ENCODE measurements around the gene MAP3K21. TPM values are rescaled to one million over a fixed set of nuclear protein-coding genes. Genes with fewer than 3 reads are reported as not detected.

MAP3K21 gene
- total RNA-seq, 1 donor from 2014 or later = 9.2 TPM

DNA sequence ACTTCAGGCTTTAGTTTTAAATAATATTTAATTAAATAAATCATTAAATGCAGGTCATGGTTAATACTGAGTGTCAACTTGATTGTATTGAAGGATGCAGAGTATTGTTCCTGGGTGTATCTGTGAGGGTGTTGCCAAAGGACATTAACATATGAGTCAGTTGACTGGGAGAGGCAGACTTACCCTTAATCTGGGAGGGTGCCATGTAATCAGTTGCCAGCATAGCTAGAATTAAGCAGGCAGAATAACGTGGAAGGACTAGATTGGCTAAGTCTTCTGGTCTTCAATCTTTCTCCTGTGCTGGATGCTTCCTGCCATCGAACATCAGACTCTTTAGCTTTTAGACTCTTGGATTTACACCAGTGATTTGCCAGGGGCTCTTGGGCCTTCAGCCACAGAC, 85.3 kb downstream of the MAP3K21 start:
- intact Hi-C loops (cut with DNase I) = no loop called here
- H3K9me3 ChIP-seq = no peaks in the 10 kb centered on the region
- H3K4me1 ChIP-seq = no peaks in the 10 kb centered on the region
- H3K36me3 ChIP-seq = no peaks in the 10 kb centered on the region
- no peak overlapping the region for H3K27ac ChIP-seq
- H3K4me3 ChIP-seq = no peak overlapping the region
- no peaks in the 10 kb centered on the region for H3K27me3 ChIP-seq (ENCODE audit: low read depth)
- ATAC-seq (no peak), DNase-seq (no peak)
- TF ChIP-seq, protein P1, sequence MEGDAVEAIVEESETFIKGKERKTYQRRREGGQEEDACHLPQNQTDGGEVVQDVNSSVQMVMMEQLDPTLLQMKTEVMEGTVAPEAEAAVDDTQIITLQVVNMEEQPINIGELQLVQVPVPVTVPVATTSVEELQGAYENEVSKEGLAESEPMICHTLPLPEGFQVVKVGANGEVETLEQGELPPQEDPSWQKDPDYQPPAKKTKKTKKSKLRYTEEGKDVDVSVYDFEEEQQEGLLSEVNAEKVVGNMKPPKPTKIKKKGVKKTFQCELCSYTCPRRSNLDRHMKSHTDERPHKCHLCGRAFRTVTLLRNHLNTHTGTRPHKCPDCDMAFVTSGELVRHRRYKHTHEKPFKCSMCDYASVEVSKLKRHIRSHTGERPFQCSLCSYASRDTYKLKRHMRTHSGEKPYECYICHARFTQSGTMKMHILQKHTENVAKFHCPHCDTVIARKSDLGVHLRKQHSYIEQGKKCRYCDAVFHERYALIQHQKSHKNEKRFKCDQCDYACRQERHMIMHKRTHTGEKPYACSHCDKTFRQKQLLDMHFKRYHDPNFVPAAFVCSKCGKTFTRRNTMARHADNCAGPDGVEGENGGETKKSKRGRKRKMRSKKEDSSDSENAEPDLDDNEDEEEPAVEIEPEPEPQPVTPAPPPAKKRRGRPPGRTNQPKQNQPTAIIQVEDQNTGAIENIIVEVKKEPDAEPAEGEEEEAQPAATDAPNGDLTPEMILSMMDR (IDR thresholded peaks at IDR 0.05) = no peak

DNA sequence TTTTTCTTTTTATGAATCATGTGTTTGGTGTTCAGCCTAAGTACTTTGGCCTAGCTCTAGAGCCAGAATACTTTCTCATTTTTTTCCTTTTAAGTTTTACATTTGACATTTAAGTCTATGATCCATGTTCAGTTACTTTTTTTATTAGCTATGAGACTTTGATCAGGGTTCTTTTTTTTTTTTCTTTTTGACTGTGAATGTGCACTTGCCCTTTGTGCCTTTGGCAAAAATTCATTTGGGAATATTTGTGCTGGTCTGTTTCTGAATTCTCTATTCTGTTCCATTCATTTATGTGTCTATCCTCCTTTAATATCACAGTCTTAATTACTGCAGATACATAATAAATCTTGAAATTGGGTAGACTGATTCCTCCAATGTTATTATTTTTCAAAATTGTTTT, 93.8 kb downstream of the MAP3K21 start:
- TF ChIP-seq, protein P1 (IDR thresholded peaks at IDR 0.05) = no peak
- H3K27ac ChIP-seq = no peak overlapping the region
- H3K36me3 ChIP-seq = no peaks in the 10 kb centered on the region
- H3K27me3 ChIP-seq (ENCODE audit: low read depth) = peaks cover under 1% of the 10 kb centered on the region
- H3K4me3 ChIP-seq = no peak overlapping the region
- no peaks in the 10 kb centered on the region for H3K9me3 ChIP-seq
- DNase-seq = no peak
- ATAC-seq = no peak
- intact Hi-C loops (cut with DNase I) = no loop called here
- H3K4me1 ChIP-seq = no peaks in the 10 kb centered on the region

DNA sequence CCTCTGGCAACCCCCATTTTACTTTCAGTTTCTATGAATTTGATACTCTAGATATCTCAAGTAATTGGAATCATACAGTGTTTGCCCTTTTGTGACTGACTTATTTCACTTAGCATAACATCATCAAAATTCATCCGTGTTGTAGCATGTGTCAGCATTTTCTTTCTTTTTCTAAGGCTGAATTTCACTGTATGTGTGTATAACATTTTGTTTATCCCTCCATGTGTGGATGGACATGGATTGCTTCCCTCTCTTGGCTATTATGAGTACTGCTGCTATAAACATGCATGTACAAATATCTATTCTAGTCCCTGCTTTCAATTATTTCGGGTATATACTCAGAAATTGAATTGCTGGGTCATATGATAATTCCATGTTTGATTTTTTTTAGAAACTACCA, 97.3 kb downstream of the MAP3K21 start:
- Histone ChIP-seq H3K27me3 (ENCODE audit: low read depth) (peaks cover 3% of the 10 kb centered on the region), H3K9me3 (no peaks in the 10 kb centered on the region), H3K27ac (no peak overlapping the region), H3K36me3 (no peaks in the 10 kb centered on the region), H3K4me3 (no peak overlapping the region), H3K4me1 (no peaks in the 10 kb centered on the region)
- DNase-seq (no peak), ATAC-seq (no peak)
- intact Hi-C loops (cut with DNase I) = no loop called here
- TF ChIP-seq, protein P1 (IDR thresholded peaks at IDR 0.05) = no peak

DNA sequence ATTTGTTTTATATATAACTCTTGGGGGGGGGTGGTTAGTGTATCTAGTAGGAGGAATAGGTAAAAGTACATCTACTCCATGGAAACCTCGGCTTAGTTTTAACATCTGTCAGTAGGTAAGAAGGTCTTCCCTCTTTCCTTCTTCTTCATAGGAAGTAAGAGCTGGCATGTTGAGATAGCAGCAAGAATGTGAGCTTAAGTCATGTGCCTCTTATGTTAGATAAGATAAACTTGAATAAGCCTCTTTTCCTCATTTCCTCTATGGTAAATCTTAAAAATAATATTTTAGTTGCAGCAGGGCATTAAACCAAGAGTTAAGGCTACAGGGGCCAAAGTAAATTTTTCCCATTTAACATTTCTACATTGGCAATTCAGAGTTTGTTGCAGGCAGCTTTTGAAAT, 100.4 kb downstream of the MAP3K21 start:
- Histone ChIP-seq H3K9me3 (no peaks in the 10 kb centered on the region), H3K27ac (no peak overlapping the region), H3K4me1 (no peaks in the 10 kb centered on the region), H3K36me3 (no peaks in the 10 kb centered on the region), H3K4me3 (no peak overlapping the region), H3K27me3 (ENCODE audit: low read depth) (peaks cover 3% of the 10 kb centered on the region)
- intact Hi-C loops (cut with DNase I) = no loop called here
- ATAC-seq (no peak), DNase-seq (no peak)
- TF ChIP-seq, protein P1 (IDR thresholded peaks at IDR 0.05) = no peak

DNA sequence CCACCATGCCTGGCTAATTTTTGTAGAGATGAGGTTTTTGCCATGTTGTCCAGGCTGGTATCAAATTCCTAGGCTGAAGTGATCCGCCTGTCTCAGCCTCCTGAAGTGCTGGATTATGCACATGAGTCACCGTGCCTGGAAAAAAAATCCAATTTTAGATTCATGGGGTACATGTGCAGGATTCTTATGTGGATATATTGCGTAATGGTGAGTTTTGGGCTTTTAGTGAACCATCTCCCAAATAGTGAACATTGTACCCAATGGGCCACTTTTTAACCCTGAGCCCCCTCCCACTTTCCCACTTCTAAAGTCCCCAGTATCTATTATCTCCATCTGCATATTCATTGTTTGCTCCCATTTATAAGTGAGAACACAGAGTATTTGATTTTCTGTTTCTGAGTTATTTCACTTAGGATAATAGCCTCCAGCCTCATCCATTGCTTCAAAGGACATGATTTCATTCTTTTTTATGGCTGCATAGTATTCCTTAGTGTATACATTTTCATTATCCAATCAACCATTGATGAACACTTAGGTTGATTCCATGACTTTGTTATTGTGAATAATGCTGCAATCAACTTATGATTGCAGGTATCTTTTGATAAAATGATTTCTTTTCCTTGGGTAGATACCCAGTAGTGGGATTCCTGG, 104.4 kb downstream of the MAP3K21 start:
- H3K4me1 ChIP-seq = no peaks in the 10 kb centered on the region
- no peak overlapping the region for H3K4me3 ChIP-seq
- no peak overlapping the region for H3K27ac ChIP-seq
- ATAC-seq (no peak), DNase-seq (no peak)
- intact Hi-C loops (cut with DNase I) = no loop called here
- no peaks in the 10 kb centered on the region for H3K36me3 ChIP-seq
- no peaks in the 10 kb centered on the region for H3K27me3 ChIP-seq (ENCODE audit: low read depth)
- TF ChIP-seq, protein P1 (IDR thresholded peaks at IDR 0.05) = no peak
- no peaks in the 10 kb centered on the region for H3K9me3 ChIP-seq

Data from lower lobe of right lung (tissue), 2 donors.